ENCODE data around the gene PRLH. TPM values are rescaled to one million over a fixed set of nuclear protein-coding genes. Genes with fewer than 3 reads are reported as not detected.

PRLH gene
- total RNA-seq, 1 donor from 2014 or later, result not detected

DNA sequence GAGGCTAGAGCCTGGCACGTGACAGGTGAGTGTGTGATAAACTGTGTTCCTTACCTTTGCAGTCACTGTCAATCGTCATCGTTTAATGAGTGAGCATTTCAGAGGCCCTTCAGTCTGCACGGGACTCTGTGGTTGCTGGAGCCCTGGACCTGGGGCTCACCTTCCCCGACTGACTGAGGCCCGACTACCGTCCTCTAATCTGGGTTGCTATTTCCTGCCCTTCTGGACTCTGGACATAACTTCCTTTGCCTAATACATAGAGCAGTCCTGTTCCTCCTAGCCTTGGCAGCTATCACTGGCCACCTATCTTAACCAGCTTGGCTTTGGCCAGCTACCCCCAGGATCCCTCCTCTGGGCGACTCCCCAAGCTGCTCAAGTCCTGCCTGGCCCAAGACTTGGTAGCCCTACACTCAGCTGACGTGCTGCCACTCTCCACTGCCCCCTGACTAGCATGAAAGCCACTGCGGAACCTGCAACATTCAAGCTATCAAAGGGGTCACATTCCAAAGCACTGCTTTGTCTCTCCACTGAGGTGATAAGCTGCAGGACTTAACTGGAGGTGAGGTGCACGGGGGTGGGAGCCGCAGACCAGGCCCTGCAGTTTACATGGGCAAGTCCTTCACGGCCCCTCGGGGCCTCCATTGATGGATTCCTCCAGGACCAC lies 35.2 kb downstream of the PRLH start:
- no peaks in the 10 kb centered on the region for H3K36me3 Mint-ChIP-seq (ENCODE audit: low read depth)
- no peak for DNase-seq (ENCODE audit: low read depth, low spot score)

DNA sequence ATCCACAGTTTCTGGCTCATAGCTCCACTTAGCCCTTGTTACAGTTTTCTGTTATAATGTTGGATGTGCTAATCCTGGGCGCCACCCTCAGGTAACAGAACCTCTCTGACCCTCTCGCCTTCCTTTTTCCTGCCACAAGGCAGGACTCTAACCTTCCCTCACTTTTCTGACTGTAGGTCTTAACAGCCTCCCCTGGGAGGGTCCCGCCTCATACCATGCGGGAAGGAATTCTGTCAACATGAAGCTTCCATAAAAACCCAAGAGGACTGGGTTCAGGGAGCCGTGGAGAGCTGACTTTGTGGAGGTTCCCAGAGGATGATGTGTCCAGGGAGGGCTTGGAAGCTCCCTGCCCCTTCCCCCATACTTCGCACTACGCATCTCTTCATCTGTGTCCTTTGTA lies 36.0 kb downstream of the PRLH start:
- peaks cover 49% of the 10 kb centered on the region for H3K4me1 Mint-ChIP-seq
- TF ChIP-seq, protein P1, sequence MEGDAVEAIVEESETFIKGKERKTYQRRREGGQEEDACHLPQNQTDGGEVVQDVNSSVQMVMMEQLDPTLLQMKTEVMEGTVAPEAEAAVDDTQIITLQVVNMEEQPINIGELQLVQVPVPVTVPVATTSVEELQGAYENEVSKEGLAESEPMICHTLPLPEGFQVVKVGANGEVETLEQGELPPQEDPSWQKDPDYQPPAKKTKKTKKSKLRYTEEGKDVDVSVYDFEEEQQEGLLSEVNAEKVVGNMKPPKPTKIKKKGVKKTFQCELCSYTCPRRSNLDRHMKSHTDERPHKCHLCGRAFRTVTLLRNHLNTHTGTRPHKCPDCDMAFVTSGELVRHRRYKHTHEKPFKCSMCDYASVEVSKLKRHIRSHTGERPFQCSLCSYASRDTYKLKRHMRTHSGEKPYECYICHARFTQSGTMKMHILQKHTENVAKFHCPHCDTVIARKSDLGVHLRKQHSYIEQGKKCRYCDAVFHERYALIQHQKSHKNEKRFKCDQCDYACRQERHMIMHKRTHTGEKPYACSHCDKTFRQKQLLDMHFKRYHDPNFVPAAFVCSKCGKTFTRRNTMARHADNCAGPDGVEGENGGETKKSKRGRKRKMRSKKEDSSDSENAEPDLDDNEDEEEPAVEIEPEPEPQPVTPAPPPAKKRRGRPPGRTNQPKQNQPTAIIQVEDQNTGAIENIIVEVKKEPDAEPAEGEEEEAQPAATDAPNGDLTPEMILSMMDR (conservative IDR thresholded peaks at IDR 0.05), result no peak
- H3K36me3 Mint-ChIP-seq (ENCODE audit: low read depth), result no peaks in the 10 kb centered on the region
- no peaks in the 10 kb centered on the region for H3K9me3 Mint-ChIP-seq
- DNase-seq (ENCODE audit: low read depth, low spot score), result no peak
- H3K27ac Mint-ChIP-seq (ENCODE audit: unreplicated experiment), result no peak overlapping the region
- H3K27me3 Mint-ChIP-seq (ENCODE audit: low read depth), result no peaks in the 10 kb centered on the region
- H3K4me3 Mint-ChIP-seq, result no peak overlapping the region

More for the DNA sequence above, 35.2 kb downstream of the PRLH start:
- no peak overlapping the region for H3K27ac Mint-ChIP-seq (ENCODE audit: unreplicated experiment)
- H3K4me3 Mint-ChIP-seq, result no peak overlapping the region
- no peaks in the 10 kb centered on the region for H3K27me3 Mint-ChIP-seq (ENCODE audit: low read depth)
- peaks cover 49% of the 10 kb centered on the region for H3K4me1 Mint-ChIP-seq
- H3K9me3 Mint-ChIP-seq, result no peaks in the 10 kb centered on the region
- TF ChIP-seq, protein P1 (conservative IDR thresholded peaks at IDR 0.05), result no peak

DNA sequence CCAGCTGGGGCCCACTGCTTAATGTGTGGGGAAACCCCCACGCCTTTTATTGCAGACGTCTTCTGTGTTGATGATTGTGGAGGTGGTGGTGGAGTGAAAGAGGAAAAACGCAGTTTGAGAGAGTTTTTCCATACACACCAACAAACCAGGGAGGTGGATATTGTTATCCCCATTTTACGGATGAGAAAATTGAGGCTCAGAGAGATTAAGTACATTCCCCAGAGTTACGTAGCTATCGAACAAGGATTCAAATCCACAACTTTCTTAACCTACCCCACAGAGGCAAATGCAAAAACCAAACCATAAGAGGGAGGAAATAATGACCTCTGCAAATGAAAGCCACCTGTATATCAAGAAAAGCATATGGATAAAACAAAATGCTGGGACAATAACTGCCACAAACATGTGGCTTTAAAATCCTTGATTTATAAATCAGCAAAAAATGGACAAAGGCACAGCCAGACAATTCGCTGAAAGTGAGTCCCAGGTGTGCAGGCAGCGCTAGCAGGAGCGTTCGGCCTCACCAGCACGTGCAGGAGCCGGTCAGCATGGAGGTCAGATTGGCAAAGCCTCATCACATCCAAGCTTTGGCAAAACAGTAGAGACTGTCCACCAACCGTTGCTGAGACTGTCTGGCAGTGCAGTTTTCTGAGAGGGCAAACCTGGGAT lies 36.8 kb downstream of the PRLH start:
- H3K27ac Mint-ChIP-seq (ENCODE audit: unreplicated experiment), result peak overlapping the region; percentile 70
- no peak for DNase-seq (ENCODE audit: low read depth, low spot score)
- no peak overlapping the region for H3K4me3 Mint-ChIP-seq
- TF ChIP-seq, protein P1 (conservative IDR thresholded peaks at IDR 0.05), result no peak
- H3K4me1 Mint-ChIP-seq, result peaks cover 49% of the 10 kb centered on the region
- H3K9me3 Mint-ChIP-seq, result no peaks in the 10 kb centered on the region
- no peaks in the 10 kb centered on the region for H3K27me3 Mint-ChIP-seq (ENCODE audit: low read depth)
- no peaks in the 10 kb centered on the region for H3K36me3 Mint-ChIP-seq (ENCODE audit: low read depth)

DNA sequence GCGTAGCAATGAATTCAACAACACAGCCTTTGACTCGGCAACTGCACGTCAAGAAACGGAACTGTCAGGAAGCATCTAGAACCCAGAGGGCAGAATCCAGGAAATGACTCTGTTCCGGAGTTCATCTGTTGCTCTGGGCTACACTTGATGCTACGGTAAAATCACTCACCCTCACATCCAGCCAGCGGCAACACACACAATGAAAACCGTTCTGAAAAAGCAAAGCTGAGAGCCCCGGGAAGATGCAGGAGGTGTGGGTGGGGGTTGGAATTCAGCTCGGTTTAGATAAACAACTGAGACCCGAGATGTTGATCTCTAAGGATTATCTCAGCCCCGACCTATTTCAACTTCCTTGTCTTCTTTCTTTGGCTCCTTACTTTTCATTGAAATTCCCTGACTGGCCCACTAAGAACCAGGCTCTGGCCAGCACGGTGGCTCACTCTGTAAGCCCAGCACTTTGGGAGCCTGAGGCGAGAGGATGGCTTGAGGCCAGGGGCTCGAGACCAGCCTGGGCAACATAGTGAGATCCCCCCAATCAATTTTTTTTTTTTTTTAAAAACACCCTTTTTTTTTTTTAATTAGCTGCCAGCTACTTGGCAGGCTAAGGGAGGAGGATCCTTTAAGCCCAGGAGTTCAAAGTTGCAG lies 37.5 kb downstream of the PRLH start:
- Mint-ChIP-seq H3K27me3 (ENCODE audit: low read depth) (no peaks in the 10 kb centered on the region), H3K4me1 (peaks cover 43% of the 10 kb centered on the region), H3K4me3 (no peak overlapping the region), H3K36me3 (ENCODE audit: low read depth) (no peaks in the 10 kb centered on the region), H3K27ac (ENCODE audit: unreplicated experiment) (peak overlapping the region; percentile 70), H3K9me3 (no peaks in the 10 kb centered on the region)
- TF ChIP-seq, protein P1 (conservative IDR thresholded peaks at IDR 0.05), result no peak
- DNase-seq (ENCODE audit: low read depth, low spot score), result no peak

DNA sequence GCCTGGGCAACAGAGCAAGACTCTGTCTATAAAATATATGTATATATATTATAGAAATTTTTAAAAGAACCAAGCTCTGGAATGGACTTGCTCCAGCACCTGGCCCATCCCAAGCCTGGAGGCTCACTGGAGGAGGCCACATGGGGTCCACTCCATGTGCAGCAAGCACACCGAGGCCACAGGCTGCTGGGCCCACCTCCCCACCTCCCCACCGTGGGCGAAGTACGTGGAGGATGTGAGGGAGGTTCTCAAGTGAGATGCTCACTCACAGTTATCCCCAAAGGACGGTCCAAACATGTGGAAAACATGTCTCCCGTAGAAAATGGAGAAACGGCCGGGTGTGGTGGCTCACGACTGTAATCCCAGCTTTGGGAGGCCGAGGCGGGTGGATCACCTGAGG lies 38.0 kb downstream of the PRLH start:
- no peaks in the 10 kb centered on the region for H3K9me3 Mint-ChIP-seq
- H3K36me3 Mint-ChIP-seq (ENCODE audit: low read depth), result no peaks in the 10 kb centered on the region
- H3K27me3 Mint-ChIP-seq (ENCODE audit: low read depth), result no peaks in the 10 kb centered on the region
- H3K27ac Mint-ChIP-seq (ENCODE audit: unreplicated experiment), result no peak overlapping the region
- no peak overlapping the region for H3K4me3 Mint-ChIP-seq
- H3K4me1 Mint-ChIP-seq, result peaks cover 40% of the 10 kb centered on the region
- TF ChIP-seq, protein P1 (conservative IDR thresholded peaks at IDR 0.05), result no peak
- DNase-seq (ENCODE audit: low read depth, low spot score), result no peak

All from neural crest cell (in vitro differentiated cells).